ENCODE results near the gene PXDN. TPM values are rescaled to one million over a fixed set of nuclear protein-coding genes. Genes with fewer than 3 reads are reported as not detected.

Gene PXDN
- polyA plus RNA-seq, 1 donor = 60.6 TPM

DNA sequence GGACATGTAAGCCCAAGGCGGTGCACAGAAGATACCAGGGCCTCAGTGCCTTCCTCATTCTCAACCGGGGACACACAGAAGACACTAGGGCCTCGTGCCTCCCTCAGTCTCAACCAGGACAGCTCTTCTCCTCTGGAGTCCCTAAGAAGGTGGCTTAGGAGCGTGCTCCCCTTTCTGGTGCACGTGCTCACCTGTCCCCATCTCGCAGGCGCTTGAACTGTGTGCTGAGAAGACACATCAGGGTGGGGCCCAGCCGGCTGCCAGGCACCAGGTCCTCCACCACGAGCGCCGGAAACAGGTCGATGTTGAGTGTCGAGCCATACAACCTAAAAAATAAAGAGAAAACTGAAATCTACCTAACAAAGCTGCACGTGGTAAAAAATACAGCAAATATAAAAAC is 99.9 kb downstream of the PXDN start:
- peaks cover 10% of the 10 kb centered on the region for H3K9me3 ChIP-seq (ENCODE audit: control insufficient read depth, low read depth, low read length)
- DNase-seq = no peak
- H3K36me3 ChIP-seq (ENCODE audit: control insufficient read depth, insufficient read depth, low read length) = peaks cover 22% of the 10 kb centered on the region
- peaks cover 4% of the 10 kb centered on the region for H3K4me1 ChIP-seq (ENCODE audit: control insufficient read depth, insufficient read depth, low read length)
- H3K27ac ChIP-seq (ENCODE audit: low read length) = no peak overlapping the region
- 89% methylated on average over 3 of the region's 14 CpGs for WGBS (ENCODE audit: insufficient coverage, low lambda C conversion rate)
- no peak overlapping the region for H3K4me3 ChIP-seq (ENCODE audit: low read length)
- no peaks in the 10 kb centered on the region for H3K27me3 ChIP-seq (ENCODE audit: control insufficient read depth, insufficient read depth, low read length)

DNA sequence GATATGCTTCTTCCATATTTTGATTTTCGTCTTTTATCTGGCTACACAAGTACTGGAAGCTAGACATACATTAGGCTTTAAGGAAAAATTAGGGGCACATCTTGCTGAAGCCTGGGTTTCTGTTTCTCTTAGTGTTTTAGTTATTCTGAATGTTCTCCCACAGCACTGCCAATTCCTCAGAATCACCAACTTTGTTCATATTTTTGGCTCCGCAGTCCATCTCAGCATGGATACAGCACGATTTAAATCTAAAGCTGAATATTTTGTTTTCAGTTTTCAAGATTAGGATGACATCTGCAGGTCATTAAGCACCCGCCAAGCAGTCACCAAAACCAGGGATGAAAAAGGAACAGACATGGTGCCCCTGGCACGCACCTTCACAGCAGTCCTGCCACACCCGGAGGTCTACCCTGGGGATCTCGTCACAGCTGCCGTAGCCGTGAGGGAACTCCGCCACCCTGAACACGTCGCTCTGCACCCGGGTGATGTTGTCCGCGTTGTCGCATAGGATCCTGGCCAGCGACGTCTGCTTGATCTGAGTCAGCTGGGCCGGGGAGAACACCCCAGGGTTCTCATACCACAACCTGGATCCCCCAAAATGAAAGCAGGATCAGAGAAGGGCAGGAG is 101.2 kb downstream of the PXDN start:
- H3K27me3 ChIP-seq (ENCODE audit: control insufficient read depth, insufficient read depth, low read length) = no peaks in the 10 kb centered on the region
- H3K36me3 ChIP-seq (ENCODE audit: control insufficient read depth, insufficient read depth, low read length) = peaks cover 27% of the 10 kb centered on the region
- H3K9me3 ChIP-seq (ENCODE audit: control insufficient read depth, low read depth, low read length) = no peaks in the 10 kb centered on the region
- no peak for DNase-seq
- peaks cover 4% of the 10 kb centered on the region for H3K4me1 ChIP-seq (ENCODE audit: control insufficient read depth, insufficient read depth, low read length)
- no peak overlapping the region for H3K4me3 ChIP-seq (ENCODE audit: low read length)
- no peak overlapping the region for H3K27ac ChIP-seq (ENCODE audit: low read length)
- 100% methylated on average over 1 of the region's 19 CpGs for WGBS (ENCODE audit: insufficient coverage, low lambda C conversion rate)

DNA sequence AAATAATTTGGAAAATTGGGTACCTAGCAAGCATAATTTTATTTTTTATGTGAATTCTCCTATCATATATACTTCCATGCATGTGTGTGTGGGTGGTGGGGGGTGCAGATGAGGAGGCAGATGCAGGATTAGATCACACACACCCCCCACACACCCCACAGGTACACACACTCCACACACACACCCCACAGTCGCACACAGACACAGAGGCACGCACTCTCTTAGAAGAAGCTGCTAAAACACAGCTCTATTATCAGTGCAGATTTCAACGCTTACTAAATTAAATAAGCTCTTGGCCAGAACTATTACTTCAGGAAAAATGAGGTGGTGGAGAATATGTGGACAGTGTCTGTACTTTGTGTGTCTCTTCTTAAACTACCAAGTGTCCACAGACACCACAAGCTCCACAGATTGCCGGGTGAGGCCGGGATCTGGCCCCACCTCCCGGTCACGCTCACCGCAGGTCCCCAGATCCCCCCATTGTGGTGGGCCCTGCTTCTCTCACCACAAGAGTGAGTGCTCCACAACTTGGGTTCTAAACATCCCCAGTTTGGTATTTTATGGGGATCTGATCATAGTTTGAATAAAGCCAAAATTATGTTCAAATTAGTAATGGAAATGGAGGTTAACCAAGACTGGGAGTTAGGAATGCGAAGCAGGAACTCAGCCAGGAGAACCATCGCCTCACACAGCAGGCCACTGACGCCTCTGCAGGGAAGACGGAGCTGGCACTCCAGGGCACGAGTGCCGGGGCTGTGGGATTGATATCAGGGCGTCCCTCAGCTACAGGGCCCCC is 102.1 kb downstream of the PXDN start:
- Histone ChIP-seq H3K4me3 (ENCODE audit: low read length) (no peak overlapping the region), H3K4me1 (ENCODE audit: control insufficient read depth, insufficient read depth, low read length) (peaks cover 4% of the 10 kb centered on the region), H3K9me3 (ENCODE audit: control insufficient read depth, low read depth, low read length) (no peaks in the 10 kb centered on the region), H3K27me3 (ENCODE audit: control insufficient read depth, insufficient read depth, low read length) (no peaks in the 10 kb centered on the region), H3K36me3 (ENCODE audit: control insufficient read depth, insufficient read depth, low read length) (peaks cover 20% of the 10 kb centered on the region), H3K27ac (ENCODE audit: low read length) (no peak overlapping the region)
- WGBS (ENCODE audit: insufficient coverage, low lambda C conversion rate) = no CpG with 5 or more reads among the region's 15 CpGs
- no peak for DNase-seq

DNA sequence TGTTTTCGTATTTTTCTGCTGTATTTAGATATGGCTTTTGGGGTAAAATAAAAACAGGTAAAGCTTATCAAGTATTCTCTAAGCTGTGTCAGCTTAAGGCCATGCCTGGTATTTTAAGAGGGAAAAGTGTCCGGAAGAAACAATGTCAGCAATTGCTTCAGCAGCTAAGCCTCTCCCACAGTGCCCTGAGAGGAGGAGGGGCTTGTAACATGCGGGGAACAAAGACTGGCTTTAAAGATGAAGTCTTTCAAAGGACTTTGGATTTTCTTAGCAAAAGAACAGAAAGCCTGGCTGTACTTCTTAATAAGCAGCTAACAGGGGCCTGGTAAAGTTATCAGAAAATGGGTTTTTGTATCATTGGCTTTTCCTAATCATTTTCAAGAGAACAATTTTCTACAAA is 102.8 kb downstream of the PXDN start:
- H3K27me3 ChIP-seq (ENCODE audit: control insufficient read depth, insufficient read depth, low read length) = no peaks in the 10 kb centered on the region
- no peak overlapping the region for H3K27ac ChIP-seq (ENCODE audit: low read length)
- H3K4me1 ChIP-seq (ENCODE audit: control insufficient read depth, insufficient read depth, low read length) = peaks cover 4% of the 10 kb centered on the region
- H3K4me3 ChIP-seq (ENCODE audit: low read length) = no peak overlapping the region
- DNase-seq = peak; percentile 39 to 78
- H3K36me3 ChIP-seq (ENCODE audit: control insufficient read depth, insufficient read depth, low read length) = peaks cover 18% of the 10 kb centered on the region
- H3K9me3 ChIP-seq (ENCODE audit: control insufficient read depth, low read depth, low read length) = no peaks in the 10 kb centered on the region
- 0% methylated on average over 1 of the region's 3 CpGs for WGBS (ENCODE audit: insufficient coverage, low lambda C conversion rate)

DNA sequence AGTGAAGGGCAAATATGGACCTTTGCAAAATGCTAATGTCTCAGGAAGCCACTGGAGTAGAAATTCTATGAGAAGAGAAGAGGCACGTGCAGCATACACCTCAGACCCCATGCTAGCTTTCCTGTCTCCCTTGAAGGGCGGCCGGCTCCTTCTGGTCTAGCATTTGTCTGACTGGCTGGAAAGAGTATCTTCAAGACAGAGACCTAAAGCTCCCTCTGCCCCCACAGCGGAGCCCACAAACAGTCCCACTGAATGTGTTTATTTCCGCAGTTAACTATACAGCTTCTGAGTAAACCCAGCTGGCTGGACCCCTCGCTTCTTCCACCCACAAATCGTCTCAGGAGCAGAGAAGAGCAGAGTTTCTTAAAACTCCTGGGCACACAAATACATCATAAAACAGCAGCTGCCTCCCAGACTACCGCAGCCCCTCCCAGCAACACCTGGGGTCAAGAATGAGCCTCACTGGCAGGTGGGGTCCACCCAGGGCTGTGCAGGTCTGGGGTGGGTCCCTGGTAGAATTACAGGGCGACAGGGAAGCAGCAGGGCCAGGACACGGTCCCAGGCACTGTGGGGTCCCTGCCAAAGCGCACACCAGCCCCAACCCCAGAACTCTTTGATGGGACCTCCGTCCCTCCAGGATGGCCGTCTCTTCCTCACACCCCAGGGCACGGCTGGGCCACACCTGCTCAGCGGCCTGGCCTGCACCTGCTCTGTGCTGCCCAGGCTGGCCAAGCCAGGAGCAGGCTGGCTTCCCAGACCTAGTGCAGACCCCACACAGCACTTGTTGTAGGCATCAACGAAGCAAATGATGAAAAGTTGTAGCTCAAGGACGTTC is 103.8 kb downstream of the PXDN start:
- Histone ChIP-seq H3K27ac (ENCODE audit: low read length) (no peak overlapping the region), H3K9me3 (ENCODE audit: control insufficient read depth, low read depth, low read length) (no peaks in the 10 kb centered on the region), H3K4me1 (ENCODE audit: control insufficient read depth, insufficient read depth, low read length) (peaks cover 4% of the 10 kb centered on the region), H3K27me3 (ENCODE audit: control insufficient read depth, insufficient read depth, low read length) (no peaks in the 10 kb centered on the region), H3K36me3 (ENCODE audit: control insufficient read depth, insufficient read depth, low read length) (peaks cover 21% of the 10 kb centered on the region), H3K4me3 (ENCODE audit: low read length) (no peak overlapping the region)
- peak in 1 of 2 donors; percentile 28 for DNase-seq
- WGBS (ENCODE audit: insufficient coverage, low lambda C conversion rate) = no CpG with 5 or more reads among the region's 17 CpGs

DNA sequence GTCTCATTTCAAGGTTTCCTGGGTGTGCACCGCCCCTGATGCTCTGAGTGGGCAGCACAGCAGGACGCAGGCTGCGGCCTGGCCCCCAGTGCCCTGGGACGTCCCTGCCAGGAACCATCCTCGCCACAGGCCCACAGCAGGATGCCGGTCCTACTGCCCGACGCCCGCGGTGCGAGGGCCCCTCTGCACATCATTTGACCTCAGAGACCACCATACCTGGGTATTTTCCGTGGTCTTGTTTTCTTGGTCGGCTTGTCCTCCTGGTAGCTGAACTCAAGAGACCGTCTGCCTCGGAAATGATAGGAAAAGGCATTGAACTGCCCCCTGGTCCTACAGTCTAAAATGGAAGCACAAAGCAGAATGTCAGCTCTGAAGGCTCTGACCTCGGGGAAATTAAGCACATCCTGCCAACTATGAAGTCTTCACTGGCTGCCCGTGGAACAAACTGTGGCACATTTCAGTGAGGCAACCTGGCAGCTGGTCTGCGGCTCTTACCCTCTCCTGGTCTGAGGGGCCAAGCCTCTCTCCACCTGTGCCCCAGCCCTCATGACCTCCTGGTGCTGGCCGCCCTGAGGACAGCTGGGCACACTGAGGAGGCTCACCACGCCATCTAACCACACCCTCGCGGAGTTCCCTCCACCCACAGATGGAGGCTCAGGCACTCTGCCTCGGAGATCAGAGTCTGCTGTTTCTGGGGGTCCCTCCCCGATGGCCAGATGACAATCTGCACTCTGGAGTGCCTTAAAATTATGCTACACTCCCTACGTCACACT is 105.0 kb downstream of the PXDN start:
- H3K4me3 ChIP-seq (ENCODE audit: low read length) = no peak overlapping the region
- WGBS (ENCODE audit: insufficient coverage, low lambda C conversion rate) = no CpG with 5 or more reads among the region's 25 CpGs
- peaks cover 4% of the 10 kb centered on the region for H3K4me1 ChIP-seq (ENCODE audit: control insufficient read depth, insufficient read depth, low read length)
- no peaks in the 10 kb centered on the region for H3K27me3 ChIP-seq (ENCODE audit: control insufficient read depth, insufficient read depth, low read length)
- no peak for DNase-seq
- H3K27ac ChIP-seq (ENCODE audit: low read length) = no peak overlapping the region
- no peaks in the 10 kb centered on the region for H3K9me3 ChIP-seq (ENCODE audit: control insufficient read depth, low read depth, low read length)
- peaks cover 28% of the 10 kb centered on the region for H3K36me3 ChIP-seq (ENCODE audit: control insufficient read depth, insufficient read depth, low read length)

DNA sequence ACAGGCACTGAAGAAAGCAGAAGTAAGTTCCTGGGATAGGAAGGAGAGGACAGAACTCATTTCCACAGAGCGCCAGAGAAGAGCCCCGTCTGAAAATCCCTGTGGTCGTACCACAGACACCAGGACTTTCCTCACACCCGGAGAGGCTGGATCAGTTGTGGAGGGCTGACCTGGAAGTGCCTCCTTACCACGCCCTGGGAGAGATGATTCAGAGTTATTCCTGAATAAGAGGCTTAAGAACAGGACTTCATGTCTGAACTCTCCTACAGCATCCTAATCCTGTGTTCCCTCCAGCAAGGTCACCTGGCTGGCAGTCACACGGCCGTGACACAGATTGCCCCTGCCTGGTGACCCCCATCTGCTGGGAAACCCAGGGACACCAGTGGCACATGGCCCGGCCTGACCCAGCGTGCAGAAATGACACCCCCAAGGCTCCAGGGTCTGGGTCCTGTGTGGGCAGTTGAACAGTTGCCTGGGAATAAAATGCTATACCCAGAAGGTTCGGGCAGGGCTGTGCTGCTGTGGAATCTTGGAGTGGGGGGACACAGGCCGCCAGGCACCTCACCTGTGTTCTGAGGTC is 105.9 kb downstream of the PXDN start:
- Histone ChIP-seq H3K9me3 (ENCODE audit: control insufficient read depth, low read depth, low read length) (no peaks in the 10 kb centered on the region), H3K4me3 (ENCODE audit: low read length) (no peak overlapping the region), H3K4me1 (ENCODE audit: control insufficient read depth, insufficient read depth, low read length) (peaks cover 4% of the 10 kb centered on the region), H3K27ac (ENCODE audit: low read length) (no peak overlapping the region), H3K36me3 (ENCODE audit: control insufficient read depth, insufficient read depth, low read length) (peaks cover 32% of the 10 kb centered on the region), H3K27me3 (ENCODE audit: control insufficient read depth, insufficient read depth, low read length) (no peaks in the 10 kb centered on the region)
- no peak for DNase-seq
- no CpG with 5 or more reads among the region's 11 CpGs for WGBS (ENCODE audit: insufficient coverage, low lambda C conversion rate)

DNA sequence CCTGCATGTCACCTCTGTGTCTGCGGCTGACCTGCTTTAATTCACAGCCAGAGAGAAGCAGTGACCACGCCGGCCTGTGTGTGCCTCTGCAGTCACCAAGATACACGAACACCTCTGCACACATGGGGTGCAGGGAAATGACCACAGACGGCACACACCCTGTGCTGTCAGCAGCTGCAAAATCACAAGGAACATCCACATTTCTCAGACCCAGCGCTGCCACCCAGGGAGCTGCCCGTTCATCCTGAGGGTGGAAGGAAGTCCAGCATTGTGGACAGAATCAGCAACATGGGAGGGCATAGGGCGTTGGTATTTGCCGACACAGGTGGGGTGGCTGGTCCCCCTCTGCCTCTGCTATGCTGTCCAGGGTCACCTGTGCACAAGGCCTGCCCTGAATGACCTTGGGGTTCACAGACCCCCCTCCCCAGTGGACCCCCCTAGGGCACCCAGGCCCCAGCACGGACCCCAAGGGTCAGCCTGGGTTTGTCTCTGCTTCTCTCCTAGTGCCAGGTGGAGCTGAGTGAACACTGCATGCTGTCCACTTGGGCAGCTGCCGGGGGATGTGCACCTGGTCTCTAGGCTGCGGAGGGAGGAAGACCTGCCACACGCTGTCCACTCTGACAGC is 107.4 kb downstream of the PXDN start:
- WGBS (ENCODE audit: insufficient coverage, low lambda C conversion rate) = no CpG with 5 or more reads among the region's 13 CpGs
- H3K36me3 ChIP-seq (ENCODE audit: control insufficient read depth, insufficient read depth, low read length) = peaks cover 34% of the 10 kb centered on the region
- H3K4me1 ChIP-seq (ENCODE audit: control insufficient read depth, insufficient read depth, low read length) = peaks cover 9% of the 10 kb centered on the region
- H3K27me3 ChIP-seq (ENCODE audit: control insufficient read depth, insufficient read depth, low read length) = no peaks in the 10 kb centered on the region
- no peak overlapping the region for H3K27ac ChIP-seq (ENCODE audit: low read length)
- H3K9me3 ChIP-seq (ENCODE audit: control insufficient read depth, low read depth, low read length) = no peaks in the 10 kb centered on the region
- H3K4me3 ChIP-seq (ENCODE audit: low read length) = no peak overlapping the region
- DNase-seq = no peak

DNA sequence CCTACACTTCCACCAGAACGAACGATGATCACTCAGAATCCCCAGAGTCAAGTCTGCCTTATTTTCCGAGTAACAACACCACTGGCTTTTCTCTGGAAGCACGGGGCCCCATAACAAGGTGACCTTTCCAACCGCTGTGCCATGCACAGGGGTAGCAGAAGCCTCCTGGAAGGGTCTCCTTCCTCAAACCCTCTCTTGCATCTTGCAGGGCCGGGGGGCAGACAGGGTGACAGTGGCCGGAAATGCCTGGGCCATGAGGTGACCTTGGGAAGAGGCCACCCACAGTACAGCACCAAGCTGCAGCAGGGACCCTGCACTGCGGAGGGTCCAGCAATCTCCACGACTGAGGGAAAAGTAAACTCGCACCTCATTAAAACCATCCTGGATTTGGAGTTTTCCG is 108.5 kb downstream of the PXDN start:
- WGBS (ENCODE audit: insufficient coverage, low lambda C conversion rate) = 100% methylated on average over 2 of the region's 11 CpGs
- Histone ChIP-seq H3K4me1 (ENCODE audit: control insufficient read depth, insufficient read depth, low read length) (peaks cover 13% of the 10 kb centered on the region), H3K36me3 (ENCODE audit: control insufficient read depth, insufficient read depth, low read length) (peaks cover 34% of the 10 kb centered on the region), H3K27ac (ENCODE audit: low read length) (no peak overlapping the region), H3K4me3 (ENCODE audit: low read length) (no peak overlapping the region), H3K9me3 (ENCODE audit: control insufficient read depth, low read depth, low read length) (no peaks in the 10 kb centered on the region), H3K27me3 (ENCODE audit: control insufficient read depth, insufficient read depth, low read length) (no peaks in the 10 kb centered on the region)
- no peak for DNase-seq
